Activated T-cell treated with anti-CD3 and anti-CD28 coated beads, Interleukin-2, amount 50 U/mL, for 4 hours (primary cell): ENCODE data around the gene DOLPP1. TPM values are rescaled to one million over a fixed set of nuclear protein-coding genes. Genes with fewer than 3 reads are reported as not detected.

ENCODE experiments used
- ATAC-seq, 2 donors: fragments of 200-7000 bp; cut with Tn5 transposase; one replicate each; pipeline ENCODE4 v1.10.0; 2021
- DNase-seq: peaks from one replicate; pipeline ENCODE4 v3.0.0-alpha.2; 2020
- H3K27me3 Mint-ChIP-seq: one replicate; pipeline ENCODE4 v1.8.0; 2021; ENCODE audit warnings: low read depth, mixed read lengths
- H3K36me3 Mint-ChIP-seq: one replicate; pipeline ENCODE4 v1.8.0; 2022; ENCODE audit warnings: mixed read lengths; ENCODE audit not compliant: insufficient read depth
- H3K4me1 Mint-ChIP-seq: one replicate; pipeline ENCODE4 v1.8.0; 2021; ENCODE audit warnings: low read depth, mixed read lengths
- H3K4me3 Mint-ChIP-seq: one replicate; pipeline ENCODE4 v1.8.0; 2021; ENCODE audit warnings: mild to moderate bottlenecking, moderate library complexity, mixed read lengths
- H3K9me3 Mint-ChIP-seq: one replicate; pipeline ENCODE4 v1.8.0; 2021; ENCODE audit warnings: mixed read lengths
- total RNA-seq, 3 donors: library from RNA; stranded (reverse); gene quantifications; one replicate each; pipeline ENCODE4 v1.2.1, GENCODE V29; 2021

Gene DOLPP1
- total RNA-seq, 3 donors from 2014 or later, result 27.5 to 30.5 (median 30.3) TPM

- DNase-seq (no peak), ATAC-seq (no peak)
- Mint-ChIP-seq H3K9me3 (no peaks in the 10 kb centered on the region), H3K36me3 (no peaks in the 10 kb centered on the region), H3K27me3 (no peaks in the 10 kb centered on the region), H3K4me1 (peaks cover 28% of the 10 kb centered on the region), H3K4me3 (no peak overlapping the region)
Observed at GRCh38 chr9:129073404-129073803, 7.5 kb upstream of the DOLPP1 start.

GRCh38 chr9:129074106-129074505, 6.8 kb upstream of the DOLPP1 start:
- ATAC-seq (no peak), DNase-seq (no peak)
- Mint-ChIP-seq H3K27me3 (no peaks in the 10 kb centered on the region), H3K9me3 (no peaks in the 10 kb centered on the region), H3K4me1 (peaks cover 22% of the 10 kb centered on the region), H3K4me3 (no peak overlapping the region), H3K36me3 (no peaks in the 10 kb centered on the region)

DNA sequence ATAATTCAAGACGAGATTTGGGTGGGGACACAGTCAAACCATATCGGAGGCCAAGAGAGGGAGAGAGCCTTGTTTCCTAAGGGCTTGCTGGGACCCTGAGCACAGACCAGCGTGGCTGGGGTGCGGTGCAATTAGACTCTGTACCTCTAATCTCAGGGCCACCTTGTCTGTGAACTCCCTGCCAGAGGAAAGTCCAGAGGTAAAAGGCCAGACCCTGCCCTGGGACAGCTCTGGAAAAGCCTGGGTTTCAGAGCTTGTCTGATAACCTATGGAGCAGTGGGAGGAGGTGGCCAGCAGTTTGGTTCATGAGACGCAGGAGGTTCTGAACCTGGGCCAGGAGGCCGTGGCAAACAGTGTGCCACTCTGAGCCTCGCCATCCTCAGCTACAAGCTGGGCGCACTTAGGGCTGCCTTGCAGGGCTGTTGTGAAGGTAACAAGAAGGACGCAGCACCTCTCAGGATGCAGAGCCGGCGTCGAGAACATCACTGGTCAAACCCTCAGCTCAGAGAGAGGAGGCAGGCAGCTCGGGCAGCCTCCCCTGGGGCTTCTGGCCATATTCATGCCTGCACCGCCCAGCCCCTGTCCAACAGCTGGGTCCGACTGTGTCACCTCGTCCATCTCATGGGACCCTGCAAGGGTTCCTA, 4.8 kb upstream of the DOLPP1 start:
- DNase-seq (no peak), ATAC-seq (no peak)
- H3K4me1 Mint-ChIP-seq, result peaks cover 27% of the 10 kb centered on the region
- no peak overlapping the region for H3K4me3 Mint-ChIP-seq
- no peaks in the 10 kb centered on the region for H3K36me3 Mint-ChIP-seq
- H3K9me3 Mint-ChIP-seq, result no peaks in the 10 kb centered on the region
- no peaks in the 10 kb centered on the region for H3K27me3 Mint-ChIP-seq

DNA sequence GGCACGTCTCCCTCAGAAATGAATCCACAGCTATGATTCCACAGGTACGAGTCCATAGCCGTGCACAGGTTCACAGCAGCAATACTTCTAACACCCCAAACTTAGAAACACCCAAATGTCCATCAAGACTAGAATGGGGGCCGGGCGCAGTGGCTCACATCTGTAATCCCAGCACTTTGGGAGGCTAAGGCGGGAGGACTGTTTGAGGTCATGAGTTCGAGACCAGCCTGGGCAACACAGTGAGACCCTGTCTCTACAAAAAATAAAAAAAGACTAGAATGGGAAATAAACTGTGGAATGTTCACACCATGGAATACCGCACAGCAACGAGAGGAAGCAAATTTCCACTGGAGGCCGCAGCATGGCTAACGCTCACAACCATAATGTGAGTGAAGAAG, 4.3 kb upstream of the DOLPP1 start:
- Mint-ChIP-seq H3K27me3 (no peaks in the 10 kb centered on the region), H3K4me1 (peaks cover 23% of the 10 kb centered on the region)
- ATAC-seq, result no peak

DNA sequence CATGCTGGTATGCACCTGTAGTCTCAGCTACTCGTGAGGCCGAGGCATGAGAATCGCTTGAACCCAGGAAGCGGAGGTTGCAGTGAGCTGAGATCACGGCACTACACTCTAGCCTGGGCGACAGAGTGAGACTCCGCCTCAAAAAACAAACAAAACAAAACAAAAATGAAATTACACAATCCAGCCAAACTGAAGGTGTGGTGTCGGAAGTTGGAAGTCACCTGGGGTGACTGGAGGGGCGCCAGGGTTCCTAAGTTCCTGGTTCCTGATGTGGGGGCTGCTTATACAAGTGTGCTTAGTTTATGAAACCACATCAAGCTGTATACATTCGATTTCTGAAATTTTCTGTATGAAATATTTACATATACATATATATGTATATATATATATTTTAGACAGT, 3.7 kb upstream of the DOLPP1 start:
- ATAC-seq (no peak), DNase-seq (no peak)
- H3K4me3 Mint-ChIP-seq, result no peak overlapping the region
- no peaks in the 10 kb centered on the region for H3K36me3 Mint-ChIP-seq
- no peaks in the 10 kb centered on the region for H3K27me3 Mint-ChIP-seq
- peaks cover 23% of the 10 kb centered on the region for H3K4me1 Mint-ChIP-seq
- H3K9me3 Mint-ChIP-seq, result no peaks in the 10 kb centered on the region

More for the DNA sequence above, 4.3 kb upstream of the DOLPP1 start:
- H3K4me3 Mint-ChIP-seq, result no peak overlapping the region
- DNase-seq, result no peak
- no peaks in the 10 kb centered on the region for H3K36me3 Mint-ChIP-seq
- no peaks in the 10 kb centered on the region for H3K9me3 Mint-ChIP-seq

GRCh38 chr9:129078691-129079503, 2.0 kb upstream of the DOLPP1 start:
- H3K4me3 Mint-ChIP-seq, result peak overlapping the region; percentile 48
- no peak for DNase-seq
- H3K4me1 Mint-ChIP-seq, result peaks cover 24% of the 10 kb centered on the region

DNA sequence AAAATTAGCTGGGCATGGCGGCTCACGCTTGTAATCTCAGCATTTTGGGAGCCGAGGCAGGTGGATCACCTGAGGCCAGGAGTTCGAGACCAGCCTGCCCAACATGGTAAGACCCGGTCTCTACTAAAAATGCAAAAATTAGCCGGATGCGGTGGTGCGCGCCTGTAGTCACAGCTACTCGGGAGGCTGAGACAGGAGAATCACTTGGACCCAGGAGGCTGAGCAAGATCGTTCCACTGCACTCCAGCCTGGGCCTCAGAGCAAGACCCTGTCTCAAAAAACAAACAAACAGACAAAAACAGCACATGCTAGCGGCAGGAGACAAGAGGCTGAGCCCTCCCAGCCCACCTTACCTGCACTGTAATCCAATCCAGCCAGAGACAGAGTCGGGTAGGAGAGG, 1.1 kb upstream of the DOLPP1 start:
- Mint-ChIP-seq H3K27me3 (no peaks in the 10 kb centered on the region), H3K4me1 (peaks cover 22% of the 10 kb centered on the region), H3K4me3 (peak overlapping the region; percentile 89), H3K9me3 (no peaks in the 10 kb centered on the region), H3K36me3 (no peaks in the 10 kb centered on the region)
- DNase-seq (no peak), ATAC-seq (no peak)

More at GRCh38 chr9:129078691-129079503, 2.0 kb upstream of the DOLPP1 start:
- ATAC-seq, result no peak
- no peaks in the 10 kb centered on the region for H3K27me3 Mint-ChIP-seq
- H3K9me3 Mint-ChIP-seq, result no peaks in the 10 kb centered on the region
- H3K36me3 Mint-ChIP-seq, result no peaks in the 10 kb centered on the region

GRCh38 chr9:129080298-129080600, 662 bp upstream of the DOLPP1 start:
- Mint-ChIP-seq H3K36me3 (no peaks in the 10 kb centered on the region), H3K9me3 (no peaks in the 10 kb centered on the region), H3K4me1 (peaks cover 22% of the 10 kb centered on the region), H3K27me3 (no peaks in the 10 kb centered on the region), H3K4me3 (peak overlapping the region; percentile 89)
- DNase-seq, result no peak
- no peak for ATAC-seq

DNA sequence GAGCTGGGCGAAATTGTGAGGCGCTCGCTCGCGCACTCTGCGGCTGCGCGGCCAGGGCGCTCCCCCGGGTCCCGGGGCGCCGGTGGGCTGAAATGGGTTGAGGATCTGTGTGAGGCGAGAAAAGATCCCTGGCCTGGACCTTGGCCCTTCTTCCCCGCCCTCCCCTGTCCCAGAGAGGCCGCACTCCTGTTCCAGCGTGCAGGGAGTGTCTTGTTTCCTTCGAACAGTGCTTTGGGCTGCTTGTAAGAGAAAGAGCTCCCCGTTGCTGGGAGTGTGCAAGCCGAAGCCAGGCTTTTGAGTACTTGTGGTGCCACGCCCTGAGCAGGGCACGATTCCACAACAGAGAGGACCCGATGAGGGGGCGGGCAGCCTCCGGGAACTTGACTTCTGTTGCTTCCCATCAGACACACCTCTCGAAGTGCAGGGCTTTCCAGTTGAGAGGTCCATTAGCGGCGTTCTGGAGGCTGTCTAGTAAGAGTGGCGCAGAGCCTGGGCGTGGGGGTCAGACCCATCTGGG, 535 bp downstream of the DOLPP1 start:
- no peaks in the 10 kb centered on the region for H3K9me3 Mint-ChIP-seq
- DNase-seq, result no peak
- ATAC-seq, result peak in 1 of 2 donors; percentile 0
- peaks cover 22% of the 10 kb centered on the region for H3K4me1 Mint-ChIP-seq
- no peaks in the 10 kb centered on the region for H3K27me3 Mint-ChIP-seq
- no peaks in the 10 kb centered on the region for H3K36me3 Mint-ChIP-seq
- peak overlapping the region; percentile 89 for H3K4me3 Mint-ChIP-seq

DNA sequence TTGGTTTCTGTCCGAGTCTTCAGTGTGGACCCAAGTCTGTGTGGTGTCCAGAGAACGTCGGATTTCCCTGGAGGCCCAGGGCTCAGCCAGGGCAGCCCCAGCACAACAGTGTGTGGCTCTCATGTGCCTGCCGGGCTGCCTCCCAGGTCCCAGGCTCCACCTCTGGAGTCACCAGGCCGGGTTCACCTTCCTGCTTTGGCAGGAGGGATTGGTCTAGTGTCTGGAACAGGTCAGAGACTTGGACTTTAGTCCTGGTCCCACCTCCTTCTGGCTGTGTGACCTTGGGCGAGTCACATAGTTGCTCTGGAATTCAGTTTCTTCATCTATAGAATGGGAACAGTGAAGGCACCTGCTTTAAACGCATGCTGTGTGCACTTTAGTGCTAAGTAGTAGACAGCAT, 3.2 kb downstream of the DOLPP1 start:
- DNase-seq, result no peak
- ATAC-seq, result no peak
- Mint-ChIP-seq H3K4me1 (peaks cover 22% of the 10 kb centered on the region), H3K36me3 (peaks cover 5% of the 10 kb centered on the region), H3K9me3 (no peaks in the 10 kb centered on the region), H3K27me3 (no peaks in the 10 kb centered on the region), H3K4me3 (no peak overlapping the region)

DNA sequence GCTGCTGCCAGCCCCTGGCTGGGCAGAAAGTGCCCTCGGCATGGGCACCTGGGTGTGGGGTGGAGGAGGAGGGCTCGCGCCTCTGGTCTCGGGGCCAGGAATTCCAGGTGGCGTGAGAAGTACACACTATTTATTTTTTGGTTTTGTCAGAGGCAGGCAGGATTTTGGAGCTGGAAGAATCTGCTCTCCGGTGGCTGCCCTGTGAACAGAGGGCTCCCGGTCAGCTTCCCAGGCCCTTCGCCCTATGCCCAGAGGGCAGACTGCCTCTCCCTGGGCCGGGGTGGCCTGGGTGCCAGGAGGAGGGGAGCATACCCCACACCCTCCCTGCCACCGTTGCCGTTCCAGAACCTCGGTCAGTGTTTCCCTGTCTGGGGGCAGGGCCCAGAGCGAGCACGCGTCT, 8.3 kb downstream of the DOLPP1 start:
- no peaks in the 10 kb centered on the region for H3K27me3 Mint-ChIP-seq
- ATAC-seq, result no peak
- DNase-seq, result no peak
- peaks cover 15% of the 10 kb centered on the region for H3K36me3 Mint-ChIP-seq
- no peaks in the 10 kb centered on the region for H3K4me1 Mint-ChIP-seq
- no peak overlapping the region for H3K4me3 Mint-ChIP-seq
- no peaks in the 10 kb centered on the region for H3K9me3 Mint-ChIP-seq

DNA sequence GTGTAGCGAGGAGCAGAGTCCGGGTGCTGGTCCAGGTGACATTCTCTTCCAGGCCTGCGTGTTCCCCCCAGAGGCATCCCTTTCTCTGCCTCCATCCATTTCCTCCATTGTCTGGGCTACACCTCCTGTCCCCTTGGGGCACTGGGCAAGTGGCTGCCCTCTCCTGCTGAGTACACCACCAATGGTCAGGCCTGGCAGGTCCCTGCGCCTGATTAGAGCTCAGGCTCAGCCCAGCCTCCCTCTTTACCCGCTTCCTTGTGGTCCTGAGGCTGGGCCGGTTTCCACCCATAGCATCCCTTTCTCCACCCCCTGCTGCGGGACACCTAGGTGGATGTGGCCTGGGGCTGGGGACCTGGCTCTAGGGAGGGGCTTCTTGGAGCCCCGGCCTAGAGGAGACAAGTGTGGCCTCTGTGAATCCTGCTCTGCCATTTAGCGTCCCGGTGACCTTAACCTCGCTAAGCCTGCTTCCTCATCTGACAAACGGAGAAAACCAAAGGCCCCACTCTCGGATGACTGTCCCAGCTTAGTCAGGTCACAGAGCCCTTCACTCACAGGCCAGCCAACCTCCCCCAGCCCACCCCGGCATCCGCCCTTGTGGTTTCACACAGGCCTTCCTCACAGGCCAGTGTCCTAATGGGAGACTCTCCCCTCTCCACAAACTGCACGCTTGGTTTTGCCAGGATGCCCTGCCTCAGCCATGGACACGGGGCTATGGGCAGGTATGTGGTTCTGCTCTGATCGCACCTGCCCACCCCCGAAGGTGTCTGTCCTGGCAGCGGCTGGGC, 12.9 kb downstream of the DOLPP1 start:
- ATAC-seq (peak in 1 of 2 donors; percentile 11), DNase-seq (no peak)
- no peak overlapping the region for H3K4me3 Mint-ChIP-seq
- H3K27me3 Mint-ChIP-seq, result no peaks in the 10 kb centered on the region
- H3K4me1 Mint-ChIP-seq, result no peaks in the 10 kb centered on the region
- H3K36me3 Mint-ChIP-seq, result peaks cover 12% of the 10 kb centered on the region
- no peaks in the 10 kb centered on the region for H3K9me3 Mint-ChIP-seq

DNA sequence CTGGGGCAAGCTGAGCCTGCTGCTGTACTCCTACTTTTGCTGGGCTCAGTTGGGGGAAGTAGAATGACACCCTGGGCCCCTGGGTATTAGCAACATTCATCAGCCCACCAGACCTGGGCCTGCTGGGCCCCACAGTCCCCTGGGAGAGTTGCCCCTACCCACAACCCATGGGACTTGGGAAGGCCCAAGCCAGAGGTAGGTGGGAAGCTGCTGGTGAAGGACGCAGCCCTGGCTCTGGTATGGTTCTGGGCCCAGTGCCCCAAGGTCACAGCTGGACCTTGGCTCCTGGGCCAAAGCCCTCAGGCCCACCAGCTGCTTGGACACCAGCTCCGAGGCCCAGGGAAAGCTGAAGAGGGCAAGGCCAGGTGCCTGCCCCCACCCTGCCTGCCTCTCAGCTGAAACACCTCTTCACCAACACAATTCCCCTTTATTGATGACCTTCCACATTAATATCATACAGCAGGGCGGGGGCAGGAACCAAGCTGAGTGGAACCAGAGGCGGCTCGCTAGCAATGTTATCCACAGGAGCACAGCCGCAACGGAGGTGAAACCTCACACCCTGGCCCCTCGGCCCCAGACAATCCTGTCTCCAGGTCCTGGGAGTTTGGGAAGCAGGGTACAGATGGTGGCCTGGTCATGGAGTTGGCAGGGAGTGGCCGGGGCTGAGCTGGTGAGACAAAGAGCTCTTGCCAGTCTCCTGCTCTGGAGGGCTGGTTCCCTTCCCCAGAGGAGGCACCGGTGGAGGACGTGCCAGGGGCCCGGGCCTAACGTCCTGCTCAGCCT, 13.7 kb downstream of the DOLPP1 start:
- Mint-ChIP-seq H3K4me3 (no peak overlapping the region), H3K36me3 (peaks cover 11% of the 10 kb centered on the region), H3K27me3 (no peaks in the 10 kb centered on the region), H3K9me3 (no peaks in the 10 kb centered on the region), H3K4me1 (no peaks in the 10 kb centered on the region)
- ATAC-seq (no peak), DNase-seq (no peak)

DNA sequence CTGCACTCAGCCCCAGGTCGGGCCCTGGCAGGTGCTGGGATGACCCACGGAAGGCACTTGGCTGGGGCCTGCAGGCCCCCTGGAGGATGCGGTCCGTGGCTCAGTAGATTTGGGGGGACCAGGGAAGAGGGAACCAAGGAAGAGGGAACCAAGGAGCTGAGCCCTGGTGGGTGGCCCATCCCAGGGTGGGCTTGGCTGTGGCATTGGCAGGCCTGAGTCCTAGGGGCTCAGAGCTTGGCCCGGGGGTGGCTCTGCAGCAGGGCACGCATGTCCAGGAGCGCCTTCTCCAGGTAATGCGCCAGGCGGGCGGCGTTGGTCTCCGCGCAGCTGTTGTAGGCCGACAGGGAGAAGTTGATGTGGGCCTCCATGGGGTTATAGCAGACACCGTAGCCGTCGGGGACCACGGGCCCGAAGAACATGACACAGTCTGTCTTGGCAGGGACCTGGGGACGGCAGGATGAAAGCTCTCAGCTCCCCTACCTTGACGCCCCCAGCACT, 14.3 kb downstream of the DOLPP1 start:
- Mint-ChIP-seq H3K4me3 (no peak overlapping the region), H3K36me3 (peaks cover 5% of the 10 kb centered on the region), H3K4me1 (no peaks in the 10 kb centered on the region), H3K9me3 (no peaks in the 10 kb centered on the region), H3K27me3 (no peaks in the 10 kb centered on the region)
- ATAC-seq (no peak), DNase-seq (no peak)
